CD4-positive, alpha-beta T cell treated with Interleukin-4 for 4 hours (primary cell): ENCODE results near the gene OLFML2B.
"Not testable (repeated sequence)": the region's sequence is repeated elsewhere in the genome, so short reads cannot be mapped to it uniquely, and the experiment has no call there.

Experiments
- DNase-seq: peaks from one replicate; pipeline ENCODE4 v3.0.0-alpha.2; 2020

Gene OLFML2B

GRCh38 chr1:162033428-162033827 lies 9.8 kb upstream of the OLFML2B start:
- no peak for DNase-seq

DNA sequence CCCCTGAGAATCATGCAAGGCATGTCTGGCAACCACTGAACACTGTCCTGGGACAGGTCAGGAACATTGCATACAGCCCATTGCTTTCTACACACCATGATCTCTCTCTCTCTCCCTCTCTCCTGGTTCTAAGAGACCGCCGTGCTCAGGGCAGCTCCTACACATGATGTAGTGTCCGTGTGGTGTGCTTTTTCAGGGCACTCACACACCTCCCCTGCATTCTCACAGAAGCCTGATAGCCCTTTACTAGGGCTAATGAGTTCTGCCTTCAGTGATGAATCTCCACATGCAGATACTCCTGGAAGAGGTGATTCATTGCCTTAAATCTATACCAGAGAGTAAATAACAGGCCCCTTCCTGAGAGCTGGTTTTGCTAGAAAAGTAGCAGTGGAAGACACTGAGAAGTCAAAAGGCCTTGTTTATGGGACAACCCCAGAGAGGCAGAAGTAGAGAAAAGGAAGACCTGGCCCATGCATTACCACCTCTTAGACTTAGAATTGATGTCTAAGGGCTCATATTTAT lies 7.2 kb upstream of the OLFML2B start:
- DNase-seq = no peak

GRCh38 chr1:162029157-162029556 lies 5.5 kb upstream of the OLFML2B start:
- DNase-seq = no peak

DNA sequence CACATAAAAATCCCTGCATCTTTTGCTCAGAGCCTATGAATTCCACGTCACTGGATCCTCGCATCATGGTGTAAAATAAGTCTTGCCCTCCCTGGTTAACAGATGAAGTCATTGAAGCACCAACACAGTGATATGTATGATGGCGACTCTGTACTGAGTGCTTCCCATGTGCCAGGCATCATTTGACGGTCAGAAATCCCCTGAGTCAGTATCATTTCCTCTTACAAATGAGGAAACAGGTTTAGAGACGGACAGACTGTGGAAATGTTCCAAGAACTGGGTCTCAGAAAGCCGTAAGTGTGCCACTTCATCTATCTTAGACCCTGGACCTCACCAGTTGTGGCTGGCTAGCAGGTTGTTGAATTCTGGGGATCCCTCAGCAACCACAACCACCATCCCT lies 5.1 kb upstream of the OLFML2B start:
- no peak for DNase-seq

DNA sequence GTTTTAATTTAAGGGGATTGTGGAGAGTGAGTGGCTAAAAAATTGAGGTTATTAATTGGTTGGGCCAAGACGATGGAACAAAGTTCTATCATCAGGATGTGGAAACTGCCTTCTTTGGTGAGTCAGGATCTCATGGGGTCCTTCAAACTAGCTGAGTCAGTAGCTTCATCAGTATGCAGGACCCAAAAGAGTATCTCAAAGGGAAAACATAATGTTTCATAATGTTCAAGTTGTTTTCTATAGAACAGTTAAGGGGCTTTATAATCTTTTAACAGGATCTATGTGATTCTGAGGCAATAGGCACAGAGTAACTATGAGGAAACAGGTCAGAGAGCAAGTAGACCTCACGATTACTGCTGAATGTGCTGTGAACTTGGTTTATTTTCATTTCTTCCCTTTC lies 3.2 kb upstream of the OLFML2B start:
- DNase-seq = no peak

DNA sequence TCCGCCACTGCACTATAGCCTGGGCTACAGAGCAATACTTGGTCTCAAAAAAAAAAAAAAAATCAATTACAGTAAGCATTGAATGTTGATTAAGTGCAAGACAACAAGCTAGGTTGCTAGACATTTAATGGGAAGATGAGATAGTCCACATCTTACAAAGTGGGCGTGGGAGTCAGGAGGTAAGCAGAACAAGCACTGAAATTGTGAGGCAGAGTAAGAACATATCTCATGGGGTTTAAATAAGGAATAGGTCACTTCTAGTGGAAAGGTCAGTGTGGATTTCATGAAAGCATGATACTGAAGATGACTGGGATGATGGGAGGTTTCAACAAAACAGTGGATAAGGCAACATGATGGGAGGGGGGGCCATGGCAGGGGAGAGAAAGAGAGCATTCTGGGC lies 1.9 kb upstream of the OLFML2B start:
- DNase-seq = no peak

DNA sequence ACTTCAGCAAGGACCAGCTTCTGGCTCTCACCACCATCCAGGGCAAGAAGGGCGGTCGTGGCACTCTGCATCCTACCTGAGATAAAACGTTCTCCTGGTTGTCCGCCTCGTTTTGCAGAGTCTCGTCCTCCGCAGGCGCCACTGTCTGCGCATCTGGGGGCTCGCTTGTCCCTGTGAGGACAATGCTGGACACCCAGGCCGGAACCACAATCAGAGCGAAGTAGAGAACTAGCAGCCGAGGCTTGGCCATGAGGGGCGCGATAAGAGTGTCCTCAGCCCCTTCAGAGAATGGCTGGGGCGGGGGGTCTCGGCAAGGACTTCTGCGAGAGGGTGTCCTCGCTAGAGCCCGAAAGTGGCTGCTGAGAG lies 505 bp downstream of the OLFML2B start:
- DNase-seq = no peak

DNA sequence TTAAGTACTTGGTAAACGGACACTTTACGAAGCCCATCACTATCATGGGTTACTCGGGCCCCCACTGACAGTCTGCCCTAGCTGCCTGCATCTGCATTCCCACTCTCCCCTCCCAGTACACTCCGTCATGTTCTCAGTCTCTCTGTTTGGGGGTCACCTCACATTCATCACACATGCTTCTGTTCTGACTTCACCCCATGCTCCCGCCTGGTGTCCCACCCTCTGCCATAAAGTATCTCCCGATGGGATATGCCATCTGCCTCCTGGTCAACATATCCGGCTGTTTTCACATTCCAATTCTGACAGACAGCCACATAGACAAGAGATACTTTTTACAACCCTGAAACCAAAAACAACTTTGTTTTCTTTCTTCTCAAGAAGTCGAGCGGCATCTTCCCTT lies 1.0 kb downstream of the OLFML2B start:
- DNase-seq = no peak

DNA sequence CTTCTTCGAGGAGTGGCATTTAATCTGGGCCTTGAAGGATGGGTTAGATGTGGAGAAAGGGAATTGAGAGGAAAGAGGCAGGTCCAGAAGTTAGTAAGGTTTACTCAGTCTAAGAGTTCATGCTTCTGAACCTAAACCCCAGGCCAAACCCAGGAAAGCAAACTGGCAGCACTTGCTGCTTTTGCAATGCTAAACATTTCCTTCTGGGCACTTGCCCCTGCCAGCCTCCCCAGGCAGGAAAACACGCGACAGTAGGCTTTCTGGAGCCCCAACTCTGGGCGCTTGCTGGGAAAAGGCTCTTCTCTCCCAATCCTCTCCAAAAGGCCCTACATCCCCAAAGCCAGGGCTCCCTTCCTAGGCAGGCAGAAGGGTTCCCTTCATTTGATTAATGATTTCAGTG lies 2.5 kb downstream of the OLFML2B start:
- DNase-seq = no peak

DNA sequence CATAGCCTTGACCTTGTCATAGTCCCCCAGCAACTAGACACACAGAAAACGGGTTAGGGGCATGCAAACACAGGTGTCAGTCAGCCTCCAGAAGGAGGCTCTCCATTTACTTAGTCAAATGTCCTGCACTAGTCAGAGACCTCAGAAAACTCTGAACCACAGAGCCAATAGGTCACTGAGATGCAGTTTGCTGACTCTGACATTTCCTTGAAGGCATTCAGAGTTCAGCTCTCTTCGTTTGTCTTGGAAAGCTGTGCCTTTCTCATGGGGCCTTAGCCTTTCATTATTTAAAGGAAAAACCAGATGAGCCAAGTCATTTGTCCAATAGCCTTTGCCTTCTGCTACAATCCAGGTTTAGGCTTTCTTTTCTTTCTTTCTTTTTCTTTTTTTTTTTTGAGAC lies 3.5 kb downstream of the OLFML2B start:
- DNase-seq = no peak

DNA sequence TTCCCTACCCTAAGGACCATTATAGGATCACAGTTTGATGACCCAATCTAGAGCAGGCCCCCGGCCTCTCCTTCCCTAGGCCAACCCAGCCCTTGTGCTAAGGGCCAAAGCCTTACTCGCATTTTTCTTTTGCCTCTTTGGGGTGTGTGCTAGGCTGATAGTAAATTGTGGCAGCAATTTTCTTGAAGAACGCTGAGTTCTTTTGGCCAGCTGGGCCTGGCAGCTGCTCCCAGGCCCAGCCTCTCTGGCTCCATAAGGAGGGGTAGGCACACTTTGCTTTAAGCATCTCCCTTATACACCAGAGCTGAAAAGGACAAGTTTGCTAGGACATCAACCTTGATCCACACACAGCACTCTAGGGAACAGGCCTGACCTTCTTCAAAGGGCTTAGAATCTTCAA lies 4.2 kb downstream of the OLFML2B start:
- no peak for DNase-seq

GRCh38 chr1:162019006-162019405 lies 4.7 kb downstream of the OLFML2B start:
- DNase-seq = no peak

- no peak for DNase-seq
These were observed 5.3 kb downstream of the OLFML2B start for GRCh38 chr1:162018418-162018817.

- not testable (repeated sequence) for DNase-seq
These were observed 5.9 kb downstream of the OLFML2B start for GRCh38 chr1:162017791-162018190.

- DNase-seq = no peak
These were observed 7.0 kb downstream of the OLFML2B start for GRCh38 chr1:162016631-162017030.

DNA sequence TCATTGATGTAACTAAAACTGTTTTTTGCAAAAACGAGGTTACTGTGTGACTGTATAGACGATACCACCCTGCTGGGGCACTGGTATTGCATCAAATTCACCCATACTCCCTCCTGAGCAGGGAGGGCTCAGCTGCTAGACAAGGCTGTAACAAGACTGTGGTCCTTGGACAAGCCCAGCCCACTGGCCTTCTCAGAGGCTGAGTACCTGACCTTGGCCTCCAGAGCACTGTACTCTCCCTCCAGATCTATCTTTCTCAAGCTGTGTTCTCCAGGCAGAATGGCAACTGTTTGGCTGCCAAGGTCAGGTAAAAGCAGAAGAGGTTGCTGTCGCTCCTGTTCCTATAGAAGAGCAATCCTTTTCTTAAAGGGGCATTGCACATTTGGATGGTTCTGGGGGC lies 8.5 kb downstream of the OLFML2B start:
- no peak for DNase-seq

- no peak for DNase-seq
These were observed 9.5 kb downstream of the OLFML2B start for GRCh38 chr1:162014202-162014601.

DNA sequence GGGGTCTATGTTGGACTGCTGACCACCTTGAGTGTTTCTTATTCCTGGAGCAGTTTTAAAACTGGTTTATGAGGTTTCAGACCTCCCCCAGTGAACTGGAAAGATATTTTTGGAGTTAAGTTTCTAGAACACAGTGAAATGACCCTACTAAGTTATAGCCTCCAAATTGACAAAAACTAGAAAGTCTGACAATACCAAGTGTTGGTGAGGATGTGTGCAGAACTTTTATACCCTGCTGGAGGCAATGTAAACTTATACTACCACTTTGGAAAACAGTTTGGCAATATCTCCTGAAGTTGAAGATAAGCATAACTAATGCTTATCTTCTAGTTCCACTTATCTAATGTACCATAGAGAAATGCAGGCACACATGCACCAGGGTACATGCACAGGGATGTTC lies 10.4 kb downstream of the OLFML2B start:
- no peak for DNase-seq

GRCh38 chr1:162011337-162012012 lies 12.2 kb downstream of the OLFML2B start:
- no peak for DNase-seq

DNA sequence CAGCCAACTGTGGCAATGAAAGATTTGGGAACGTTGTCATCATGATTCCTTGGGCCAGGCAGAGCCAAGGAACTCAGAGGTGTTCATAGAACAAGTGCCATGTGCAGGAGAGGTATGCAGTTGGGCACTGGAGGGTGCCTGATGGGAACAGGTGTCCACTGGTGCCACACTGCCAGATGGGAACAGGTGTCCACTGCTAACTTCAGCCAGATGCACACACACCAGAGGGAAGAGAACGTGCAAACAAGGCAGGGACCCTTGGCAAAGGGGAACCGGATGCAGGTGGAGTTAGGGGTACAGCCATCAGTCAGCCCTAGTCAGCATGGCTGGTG lies 13.5 kb downstream of the OLFML2B start:
- DNase-seq = no peak

DNA sequence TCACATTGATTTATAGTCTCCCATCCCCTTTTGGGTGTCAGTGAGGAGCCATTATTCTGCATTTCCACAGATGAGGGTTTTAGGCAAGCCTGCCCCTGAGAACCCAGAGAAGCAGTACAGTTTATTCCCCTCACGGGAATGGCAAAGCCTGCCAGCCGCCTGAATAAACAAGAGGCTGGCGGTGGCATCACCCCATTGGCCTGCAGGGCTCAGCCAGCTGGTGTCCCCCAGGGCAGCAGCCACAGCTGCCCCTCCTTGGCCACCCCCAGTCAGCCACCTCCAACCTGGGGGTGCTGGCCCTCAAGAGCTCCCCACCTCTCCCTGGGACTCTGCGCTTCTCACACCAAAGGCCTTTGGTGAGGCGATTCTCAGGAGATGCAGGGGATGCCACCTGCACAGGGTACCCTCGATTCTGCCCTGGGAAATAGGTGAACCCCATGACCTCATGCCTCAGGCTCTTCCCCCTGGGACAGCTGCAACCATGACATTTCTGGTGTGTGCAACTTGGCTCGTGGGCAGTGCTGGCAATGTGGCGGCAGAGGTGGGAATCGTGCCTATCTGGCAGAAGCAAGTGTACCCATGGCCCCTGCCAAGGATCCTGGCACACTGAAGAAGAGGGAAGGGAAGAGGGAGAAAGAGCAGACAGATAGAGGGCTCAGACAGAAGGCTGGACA lies 14.0 kb downstream of the OLFML2B start:
- no peak for DNase-seq

DNA sequence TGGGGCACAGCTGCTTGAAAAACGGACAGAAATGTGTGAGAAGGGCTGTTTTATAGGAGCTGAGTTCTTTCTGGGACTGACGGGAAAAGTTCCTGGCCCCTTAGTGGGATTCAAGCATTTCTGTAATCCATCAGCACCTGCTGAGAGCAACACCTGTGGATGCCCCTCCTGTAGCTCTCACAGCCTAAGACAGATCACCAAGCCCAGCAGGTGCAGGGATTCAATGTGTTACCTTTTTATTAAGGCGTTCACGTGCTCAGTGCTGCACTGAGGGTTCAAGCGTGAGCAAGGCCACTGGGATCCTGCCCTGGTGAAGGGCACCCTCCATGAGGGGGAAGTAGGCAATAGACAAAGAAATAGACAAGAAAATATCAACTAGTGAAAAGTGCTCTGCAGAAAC lies 14.9 kb downstream of the OLFML2B start:
- no peak for DNase-seq

DNA sequence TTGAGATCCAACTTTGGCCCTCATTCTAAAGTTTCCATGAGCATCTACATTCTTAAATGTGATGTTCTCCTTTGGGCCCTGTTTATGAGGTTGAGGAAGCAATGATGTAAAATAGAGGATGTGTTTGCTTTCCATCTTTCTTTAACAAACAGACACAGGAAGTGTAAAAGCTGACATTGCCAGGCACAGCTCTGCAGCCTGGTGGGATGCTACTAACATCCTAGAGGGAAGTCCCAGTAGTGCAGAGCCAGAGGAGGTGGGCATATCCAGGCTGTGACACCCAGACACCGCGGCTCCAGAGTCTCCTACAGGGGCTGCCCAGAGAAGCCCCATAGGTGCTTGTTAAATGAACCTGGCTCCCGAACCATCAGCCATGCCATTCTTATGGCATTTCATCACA lies 16.2 kb downstream of the OLFML2B start:
- DNase-seq = no peak

DNA sequence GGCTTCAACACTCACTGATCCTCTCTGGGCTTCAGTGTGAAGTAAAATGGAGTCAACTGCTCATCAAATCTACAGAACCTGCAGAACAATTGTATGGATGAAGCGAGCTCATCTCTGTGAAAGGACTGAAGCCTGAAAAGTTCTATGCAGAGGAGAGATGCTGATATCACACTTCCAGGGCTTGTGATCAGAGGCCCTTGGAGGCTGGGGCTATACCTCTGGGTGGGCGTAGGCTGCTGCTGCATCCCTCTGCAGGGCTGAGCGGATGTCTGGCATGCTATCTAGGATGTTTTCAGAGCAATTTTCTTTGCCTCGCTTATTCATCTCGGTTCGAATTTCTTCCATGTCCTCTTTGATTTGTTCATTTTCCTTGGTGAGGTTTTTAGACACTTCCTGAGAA lies 17.6 kb downstream of the OLFML2B start:
- DNase-seq = no peak

DNA sequence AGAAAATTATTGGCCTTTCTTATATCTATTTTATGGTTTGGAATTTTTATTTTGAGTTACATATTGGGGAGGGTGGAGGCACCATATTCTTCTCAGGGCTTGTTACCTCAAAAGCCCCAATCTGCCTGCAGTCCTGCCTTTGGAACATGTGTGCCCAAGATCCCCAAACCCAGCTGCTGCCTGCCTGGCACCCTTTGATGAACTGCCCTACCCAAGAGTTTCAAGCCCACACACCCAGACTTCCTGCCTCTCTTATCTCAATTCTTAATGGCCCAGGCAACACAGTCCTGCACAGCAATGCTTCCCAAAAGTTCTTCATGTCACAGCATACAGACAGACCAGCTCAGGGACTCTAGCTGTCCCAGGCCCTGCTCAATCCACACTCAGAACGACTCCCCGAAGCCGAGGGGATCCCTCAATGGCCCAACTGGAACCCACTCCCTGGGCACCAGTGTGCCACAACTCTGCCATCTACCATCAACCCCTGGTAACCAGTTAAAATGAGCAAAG lies 19.2 kb downstream of the OLFML2B start:
- DNase-seq = no peak
